ENCODE measurements around the gene CWC22. TPM values are rescaled to one million over a fixed set of nuclear protein-coding genes. Genes with fewer than 3 reads are reported as not detected.
"Not testable (repeated sequence)": the region's sequence is repeated elsewhere in the genome, so short reads cannot be mapped to it uniquely, and the experiment has no call there.

CWC22 gene
- total RNA-seq, 2 experiments from 2014 or later, result 22.2 to 23.0 TPM

DNA sequence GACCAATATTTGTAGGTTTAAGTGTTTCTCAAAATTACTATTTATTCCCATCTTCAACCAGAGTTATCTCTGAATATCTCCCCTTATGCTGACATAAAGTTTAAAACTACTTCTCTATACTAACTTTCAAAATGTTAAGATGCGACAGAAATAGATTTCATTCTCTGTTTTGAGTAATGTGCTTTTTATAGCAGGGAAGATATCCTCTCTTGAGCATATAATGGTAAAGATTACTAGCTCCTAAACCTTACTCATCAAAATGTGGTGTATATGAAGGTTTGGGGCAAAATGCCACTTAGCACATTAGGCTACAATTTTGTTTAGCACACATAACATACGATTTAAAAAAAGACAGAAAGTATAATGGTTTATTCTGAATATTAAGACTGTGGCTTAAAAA is 54.4 kb downstream of the CWC22 start:
- no peak for ATAC-seq (ENCODE audit: low read depth)
- Mint-ChIP-seq H3K4me1 (peaks cover 2% of the 10 kb centered on the region), H3K36me3 (peaks cover 33% of the 10 kb centered on the region), H3K27me3 (no peaks in the 10 kb centered on the region), H3K4me3 (no peak overlapping the region), H3K9me3 (no peaks in the 10 kb centered on the region), H3K27ac (no peak overlapping the region)
- POLR2A ChIA-PET, result no interaction called here
- DNase-seq, result no peak

DNA sequence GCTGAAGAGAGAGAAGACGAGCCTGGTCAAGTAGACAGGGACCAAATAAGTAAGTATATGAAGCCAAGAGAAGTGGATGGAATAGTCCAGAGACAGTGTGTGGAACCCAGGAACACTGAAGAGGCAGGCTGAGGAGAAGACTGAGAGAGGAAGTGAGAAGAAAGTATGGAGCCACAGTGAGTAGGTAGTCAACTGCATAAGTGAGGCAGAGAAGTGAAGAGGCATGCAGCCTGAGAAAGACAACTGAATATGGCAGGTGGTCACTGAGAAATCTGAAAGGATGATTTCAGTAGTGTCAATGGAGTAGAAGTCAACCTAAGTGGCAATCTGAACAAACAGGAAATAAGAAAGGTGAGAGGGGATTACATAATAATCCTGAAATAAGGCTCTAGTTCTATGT is 55.4 kb downstream of the CWC22 start:
- peak overlapping the region; percentile 1 for H3K27ac Mint-ChIP-seq
- no peak for ATAC-seq (ENCODE audit: low read depth)
- no peaks in the 10 kb centered on the region for H3K27me3 Mint-ChIP-seq

DNA sequence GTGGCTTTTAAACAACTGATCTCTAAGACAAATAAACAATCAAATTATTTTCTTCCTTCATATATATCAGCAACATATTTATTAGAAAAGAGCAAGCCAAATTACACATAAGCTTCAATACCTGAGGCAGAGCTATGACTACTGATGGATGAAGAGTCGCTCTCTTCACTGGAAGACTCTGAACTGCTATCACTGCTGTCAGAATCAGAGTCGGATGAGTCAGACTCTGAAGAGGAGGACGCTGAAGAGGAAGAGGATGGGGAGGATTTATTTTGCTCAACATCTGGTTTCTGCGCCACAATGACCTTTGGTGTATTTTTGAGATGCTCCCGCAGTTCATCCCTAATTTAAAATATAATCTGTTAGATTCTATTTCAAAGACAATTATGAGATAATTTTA is 56.7 kb downstream of the CWC22 start:
- ATAC-seq (ENCODE audit: low read depth) (no peak), DNase-seq (no peak)
- H3K4me1 Mint-ChIP-seq, result peaks cover 2% of the 10 kb centered on the region
- no peaks in the 10 kb centered on the region for H3K27me3 Mint-ChIP-seq
- H3K36me3 Mint-ChIP-seq, result peaks cover 36% of the 10 kb centered on the region
- no peak overlapping the region for H3K4me3 Mint-ChIP-seq
- H3K9me3 Mint-ChIP-seq, result no peaks in the 10 kb centered on the region
- no peak overlapping the region for H3K27ac Mint-ChIP-seq
- POLR2A ChIA-PET, result no interaction called here

More for the DNA sequence above, 55.4 kb downstream of the CWC22 start:
- Mint-ChIP-seq H3K4me3 (no peak overlapping the region), H3K4me1 (peaks cover 2% of the 10 kb centered on the region), H3K9me3 (no peaks in the 10 kb centered on the region), H3K36me3 (peaks cover 34% of the 10 kb centered on the region)
- DNase-seq, result no peak
- POLR2A ChIA-PET, result no interaction called here

DNA sequence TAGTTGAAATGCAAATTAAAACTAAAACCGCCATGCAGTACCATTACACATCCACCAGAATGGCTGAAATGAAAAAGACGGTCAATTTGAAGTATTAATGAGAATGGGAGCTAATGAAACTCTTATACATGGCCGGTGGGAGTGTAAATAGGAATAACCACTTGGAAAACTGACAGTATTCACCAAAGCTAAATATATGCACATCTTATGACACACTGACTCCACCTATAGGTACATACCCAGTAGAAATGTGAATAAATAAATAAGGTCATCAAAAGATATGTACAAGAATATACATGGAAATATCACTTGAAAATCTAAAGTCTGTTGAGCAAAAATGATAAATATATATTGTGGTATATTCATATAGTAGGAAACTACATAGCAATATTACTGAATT is 57.7 kb downstream of the CWC22 start:
- Mint-ChIP-seq H3K27ac (no peak overlapping the region), H3K27me3 (no peaks in the 10 kb centered on the region), H3K9me3 (no peaks in the 10 kb centered on the region), H3K36me3 (peaks cover 38% of the 10 kb centered on the region), H3K4me3 (no peak overlapping the region), H3K4me1 (peaks cover 2% of the 10 kb centered on the region)
- ATAC-seq (ENCODE audit: low read depth) (no peak), DNase-seq (no peak)
- POLR2A ChIA-PET, result no interaction called here

DNA sequence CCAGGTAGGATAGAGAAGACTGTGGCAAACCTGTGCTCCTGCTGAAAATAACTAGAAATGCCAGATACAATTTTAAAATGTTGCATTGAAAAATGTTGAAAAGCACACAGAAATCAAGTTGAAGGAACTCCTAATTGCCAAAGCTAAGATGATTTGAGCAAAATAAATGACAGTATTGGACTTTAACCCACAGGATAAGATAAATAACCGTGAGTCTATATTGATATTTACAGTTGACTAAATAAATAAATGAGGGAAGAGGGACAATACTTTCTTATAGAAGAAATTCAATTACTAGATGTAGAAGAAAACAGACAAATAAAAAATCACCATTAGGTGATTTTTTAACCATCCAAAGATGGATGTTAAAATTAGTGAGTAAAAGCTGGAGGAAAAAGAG is 59.0 kb downstream of the CWC22 start:
- no peak overlapping the region for H3K4me3 Mint-ChIP-seq
- ATAC-seq (ENCODE audit: low read depth) (no peak), DNase-seq (no peak)
- no peaks in the 10 kb centered on the region for H3K9me3 Mint-ChIP-seq
- POLR2A ChIA-PET, result no interaction called here
- H3K27me3 Mint-ChIP-seq, result no peaks in the 10 kb centered on the region
- no peak overlapping the region for H3K27ac Mint-ChIP-seq
- H3K36me3 Mint-ChIP-seq, result peaks cover 37% of the 10 kb centered on the region
- H3K4me1 Mint-ChIP-seq, result peaks cover 2% of the 10 kb centered on the region

DNA sequence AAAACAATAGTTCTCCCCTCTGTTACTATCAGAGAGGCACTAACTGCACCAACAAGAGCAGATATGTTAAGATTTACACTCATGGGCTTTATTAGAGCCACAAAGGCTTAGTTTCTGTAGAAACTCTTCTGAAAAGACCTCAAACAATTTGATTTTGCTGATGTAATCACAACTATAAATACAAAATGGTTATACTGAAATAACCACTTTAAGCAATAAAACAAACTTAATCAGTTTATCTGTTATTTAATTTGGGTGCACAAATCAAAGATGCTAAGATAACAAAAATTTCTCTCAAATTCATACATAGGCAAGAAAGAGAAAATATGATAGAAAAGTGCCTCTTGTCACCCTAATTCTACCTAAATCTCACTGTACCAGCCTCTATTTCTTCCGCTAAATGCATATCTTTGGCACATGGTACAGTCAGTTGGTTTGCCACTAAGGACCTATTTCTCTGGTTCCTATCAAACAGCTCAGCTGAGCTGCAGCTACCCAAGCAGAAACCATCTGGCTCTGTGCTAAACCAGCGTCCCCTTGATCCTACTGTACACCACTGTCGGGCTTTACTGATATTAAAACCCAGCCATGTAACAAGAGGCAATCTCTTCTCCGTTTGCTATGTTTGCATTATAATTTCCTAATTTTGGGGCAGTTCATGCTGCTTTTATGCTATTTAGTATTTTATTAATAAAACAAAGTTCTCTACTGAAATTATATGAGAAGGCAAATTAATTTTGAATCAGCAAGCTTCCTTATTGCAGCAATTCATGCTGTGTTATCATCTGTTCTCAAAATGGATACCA is 60.1 kb downstream of the CWC22 start:
- Mint-ChIP-seq H3K27ac (no peak overlapping the region), H3K9me3 (no peaks in the 10 kb centered on the region), H3K4me3 (no peak overlapping the region), H3K36me3 (peaks cover 35% of the 10 kb centered on the region), H3K4me1 (peaks cover 2% of the 10 kb centered on the region), H3K27me3 (no peaks in the 10 kb centered on the region)
- DNase-seq, result no peak
- POLR2A ChIA-PET, result no interaction called here
- ATAC-seq (ENCODE audit: low read depth), result no peak

DNA sequence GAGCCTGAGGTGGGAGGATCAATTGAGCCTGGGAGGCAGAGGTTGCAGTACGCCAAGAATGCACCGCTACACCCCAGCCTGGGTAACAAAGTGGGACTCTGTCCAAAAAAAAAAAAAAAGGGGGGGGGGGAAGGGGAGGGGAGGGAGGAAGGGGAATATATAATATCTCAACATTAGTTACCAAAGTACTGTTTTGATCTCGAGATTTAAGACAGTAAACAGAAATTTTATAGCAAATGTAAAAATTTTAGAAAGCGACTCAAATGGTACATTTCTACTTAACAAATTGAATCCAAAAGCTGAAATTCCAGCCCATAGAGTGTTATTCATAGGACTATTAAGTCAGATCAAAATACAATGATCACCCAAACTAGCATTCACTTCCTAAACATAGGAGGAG is 60.8 kb downstream of the CWC22 start:
- Mint-ChIP-seq H3K4me3 (no peak overlapping the region), H3K27me3 (no peaks in the 10 kb centered on the region), H3K9me3 (no peaks in the 10 kb centered on the region), H3K36me3 (peaks cover 30% of the 10 kb centered on the region), H3K27ac (no peak overlapping the region), H3K4me1 (no peaks in the 10 kb centered on the region)
- POLR2A ChIA-PET, result no interaction called here
- DNase-seq, result no peak
- no peak for ATAC-seq (ENCODE audit: low read depth)

DNA sequence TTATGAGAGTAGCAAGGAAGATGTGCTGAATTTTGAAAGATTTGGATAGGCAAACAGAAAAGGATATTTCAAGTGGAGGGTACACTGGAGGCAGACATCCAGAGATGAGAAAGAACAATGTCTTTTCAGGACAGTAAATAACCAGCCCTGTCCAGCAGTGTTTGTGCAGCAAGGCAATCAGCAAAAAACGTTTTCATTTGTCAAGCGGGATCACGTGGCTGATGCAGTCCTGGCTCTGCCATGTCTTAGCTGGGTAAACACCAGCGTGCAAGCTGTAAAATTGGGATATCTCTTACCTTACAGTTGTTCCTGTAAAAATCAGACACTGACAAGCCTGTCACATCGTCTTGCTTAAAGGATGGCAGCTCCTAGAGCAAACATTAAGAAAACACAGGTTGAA is 67.8 kb downstream of the CWC22 start:
- Mint-ChIP-seq H3K4me1 (no peaks in the 10 kb centered on the region), H3K36me3 (peaks cover 4% of the 10 kb centered on the region), H3K9me3 (no peaks in the 10 kb centered on the region), H3K4me3 (no peak overlapping the region), H3K27ac (no peak overlapping the region), H3K27me3 (no peaks in the 10 kb centered on the region)
- DNase-seq (no peak), ATAC-seq (ENCODE audit: low read depth) (no peak)
- POLR2A ChIA-PET, result no interaction called here

DNA sequence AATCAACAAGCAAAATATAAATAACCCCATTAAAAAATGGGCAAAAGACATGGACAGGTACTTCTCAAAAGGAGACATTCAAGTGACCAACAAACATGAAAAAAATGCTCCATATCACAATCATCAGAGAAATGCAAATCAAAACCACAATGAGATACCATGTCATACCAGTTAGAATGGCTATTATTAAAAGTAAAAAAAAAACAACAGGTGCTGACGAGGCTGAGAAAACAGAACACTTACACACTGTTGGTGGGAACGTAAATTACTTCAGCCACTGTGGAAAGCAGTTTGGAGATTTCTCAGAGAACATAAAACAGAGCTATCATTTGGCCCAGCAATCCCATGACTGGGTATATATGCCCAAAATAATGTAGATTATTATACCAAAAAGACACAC is 69.1 kb downstream of the CWC22 start:
- H3K27ac Mint-ChIP-seq, result no peak overlapping the region
- H3K27me3 Mint-ChIP-seq, result no peaks in the 10 kb centered on the region
- DNase-seq (no peak), ATAC-seq (ENCODE audit: low read depth) (no peak)
- no peaks in the 10 kb centered on the region for H3K4me1 Mint-ChIP-seq
- H3K4me3 Mint-ChIP-seq, result no peak overlapping the region
- POLR2A ChIA-PET, result no interaction called here
- no peaks in the 10 kb centered on the region for H3K9me3 Mint-ChIP-seq
- H3K36me3 Mint-ChIP-seq, result no peaks in the 10 kb centered on the region

DNA sequence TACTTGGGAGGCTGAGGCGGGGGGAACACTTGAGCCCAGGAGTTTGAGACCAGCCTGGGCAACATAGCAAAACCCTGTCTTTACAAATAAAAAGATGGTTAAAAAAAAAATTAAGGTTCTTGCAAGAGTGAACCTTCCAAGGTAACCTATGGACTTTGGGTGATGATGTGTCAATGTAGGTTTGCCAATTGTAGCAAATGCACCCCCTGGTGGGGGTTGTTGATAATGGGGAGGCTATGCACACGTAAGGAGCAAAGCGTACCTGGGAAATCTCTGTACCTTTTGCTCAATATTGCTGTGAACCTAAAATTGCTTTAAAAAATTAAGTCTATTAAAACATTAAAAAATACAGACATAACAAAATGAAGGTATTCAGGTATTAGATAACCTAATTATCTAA is 70.4 kb downstream of the CWC22 start:
- Mint-ChIP-seq H3K27ac (no peak overlapping the region), H3K4me3 (no peak overlapping the region), H3K27me3 (no peaks in the 10 kb centered on the region), H3K9me3 (no peaks in the 10 kb centered on the region), H3K4me1 (no peaks in the 10 kb centered on the region), H3K36me3 (no peaks in the 10 kb centered on the region)
- no peak for DNase-seq
- POLR2A ChIA-PET, result no interaction called here
- ATAC-seq (ENCODE audit: low read depth), result no peak

DNA sequence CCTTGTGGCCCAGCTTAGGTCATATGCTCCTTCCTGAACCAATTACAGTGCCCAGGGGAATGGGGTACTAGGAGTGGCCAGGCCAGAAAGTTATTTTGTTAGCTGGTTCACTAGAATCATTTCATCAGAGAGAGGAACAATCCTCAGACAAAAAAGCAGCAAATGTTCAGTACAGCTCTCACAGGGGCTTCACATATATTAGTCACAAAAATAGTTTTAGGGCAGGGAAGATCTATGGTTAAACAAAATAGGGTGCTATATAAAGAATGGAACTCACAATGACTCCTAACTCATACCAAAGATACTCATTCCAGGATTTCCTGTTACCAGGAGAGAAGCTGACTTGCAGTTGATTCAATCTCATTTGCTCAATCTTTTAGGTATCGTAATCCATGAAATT is 71.0 kb downstream of the CWC22 start:
- DNase-seq, result no peak
- Mint-ChIP-seq H3K4me3 (no peak overlapping the region), H3K4me1 (no peaks in the 10 kb centered on the region), H3K27ac (no peak overlapping the region), H3K9me3 (peaks cover 2% of the 10 kb centered on the region), H3K36me3 (no peaks in the 10 kb centered on the region), H3K27me3 (no peaks in the 10 kb centered on the region)
- POLR2A ChIA-PET, result no interaction called here
- ATAC-seq (ENCODE audit: low read depth), result no peak

DNA sequence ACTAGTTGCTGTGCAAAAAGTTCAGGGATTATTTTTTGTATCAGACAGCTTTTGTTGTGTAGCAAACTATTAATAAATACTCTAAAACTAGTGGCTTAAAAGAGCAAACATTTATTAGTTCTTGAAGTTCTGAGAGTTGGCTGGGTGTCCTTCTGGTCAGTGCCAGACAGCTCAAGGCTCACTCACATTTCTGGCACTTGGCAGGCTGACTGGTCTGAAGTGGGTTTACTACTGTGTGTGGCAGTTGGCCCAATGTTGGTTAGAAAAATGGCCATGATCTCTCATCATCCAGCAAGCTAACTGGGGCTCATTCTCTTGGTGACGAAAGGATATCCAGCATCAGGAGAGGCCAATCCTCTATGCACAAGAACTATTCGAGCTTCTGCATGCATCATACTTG is 74.3 kb downstream of the CWC22 start:
- H3K9me3 Mint-ChIP-seq, result peaks cover 11% of the 10 kb centered on the region
- H3K36me3 Mint-ChIP-seq, result no peaks in the 10 kb centered on the region
- POLR2A ChIA-PET, result no interaction called here
- H3K4me1 Mint-ChIP-seq, result no peaks in the 10 kb centered on the region
- DNase-seq, result no peak
- no peaks in the 10 kb centered on the region for H3K27me3 Mint-ChIP-seq
- no peak overlapping the region for H3K27ac Mint-ChIP-seq
- H3K4me3 Mint-ChIP-seq, result no peak overlapping the region
- no peak for ATAC-seq (ENCODE audit: low read depth)

DNA sequence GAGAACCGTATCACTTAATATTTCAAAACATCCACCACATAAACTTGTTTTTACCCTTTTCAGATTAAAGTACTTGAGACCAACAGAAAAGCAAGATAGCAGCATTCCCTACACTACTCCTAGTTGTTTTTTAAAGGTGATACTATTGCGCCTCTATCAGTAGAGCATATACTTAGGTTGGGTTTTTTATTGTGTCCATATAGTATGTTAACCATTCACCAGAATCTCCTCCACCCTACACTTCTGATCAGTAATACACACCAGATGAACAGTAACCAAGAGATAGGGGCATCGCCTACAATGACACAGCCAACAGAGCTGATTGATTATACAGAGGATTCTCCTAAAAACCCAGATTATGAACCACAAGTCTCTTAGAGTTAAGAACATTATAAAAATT is 75.6 kb downstream of the CWC22 start:
- ATAC-seq (ENCODE audit: low read depth) (no peak), DNase-seq (no peak)
- Mint-ChIP-seq H3K27me3 (no peaks in the 10 kb centered on the region), H3K9me3 (peaks cover 11% of the 10 kb centered on the region), H3K36me3 (no peaks in the 10 kb centered on the region), H3K4me3 (no peak overlapping the region), H3K4me1 (no peaks in the 10 kb centered on the region), H3K27ac (no peak overlapping the region)
- POLR2A ChIA-PET, result no interaction called here

DNA sequence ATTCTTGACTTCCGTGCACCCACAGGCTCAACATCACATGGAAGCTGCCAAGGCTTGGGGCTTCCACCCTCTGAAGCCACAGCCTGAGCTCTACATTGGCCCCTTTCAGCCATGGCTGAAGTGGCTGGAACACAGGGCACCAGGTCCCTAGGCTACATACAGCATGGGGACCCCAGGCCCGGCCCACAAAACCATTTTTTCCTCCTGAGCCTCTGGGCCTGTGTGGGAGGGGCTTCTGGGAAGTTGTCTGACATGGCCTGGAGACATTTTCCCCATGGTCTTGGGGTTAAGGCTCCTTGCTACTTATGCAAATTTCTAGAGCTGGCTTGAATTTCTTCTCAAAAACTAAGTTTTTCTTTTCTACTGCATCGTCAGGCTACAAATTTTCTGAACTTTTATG is 77.1 kb downstream of the CWC22 start:
- H3K9me3 Mint-ChIP-seq, result peaks cover 11% of the 10 kb centered on the region
- H3K4me1 Mint-ChIP-seq; POLR2A ChIA-PET; H3K36me3 Mint-ChIP-seq; H3K27me3 Mint-ChIP-seq; H3K4me3 Mint-ChIP-seq; H3K27ac Mint-ChIP-seq; DNase-seq; ATAC-seq (ENCODE audit: low read depth): not testable (repeated sequence)

DNA sequence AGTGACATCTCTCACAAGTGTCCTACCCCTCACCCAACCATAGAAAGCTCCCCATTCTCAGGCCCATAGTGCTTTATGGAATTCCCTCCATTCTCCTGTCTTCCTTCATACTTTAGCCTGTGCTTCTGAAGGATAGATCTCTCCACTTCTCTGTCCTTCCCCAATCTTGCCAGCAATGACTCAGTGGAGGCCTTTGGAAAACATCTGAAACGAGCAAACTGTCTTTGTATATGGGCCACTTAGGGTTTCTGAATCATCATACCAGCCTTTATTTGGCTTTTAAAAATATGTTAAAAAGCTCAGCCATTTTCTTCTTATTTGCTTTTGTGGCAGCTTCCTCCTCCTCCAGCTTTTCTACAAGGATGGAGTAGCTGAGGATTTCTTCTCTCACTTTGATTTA is 80.1 kb downstream of the CWC22 start:
- no peak overlapping the region for H3K27ac Mint-ChIP-seq
- peaks cover 11% of the 10 kb centered on the region for H3K9me3 Mint-ChIP-seq
- H3K27me3 Mint-ChIP-seq, result no peaks in the 10 kb centered on the region
- no peaks in the 10 kb centered on the region for H3K36me3 Mint-ChIP-seq
- H3K4me3 Mint-ChIP-seq, result no peak overlapping the region
- H3K4me1 Mint-ChIP-seq, result no peaks in the 10 kb centered on the region
- ATAC-seq (ENCODE audit: low read depth) (no peak), DNase-seq (no peak)
- POLR2A ChIA-PET, result no interaction called here
